ENCODE results near the gene GPR160.
"Not testable (repeated sequence)": the region's sequence is repeated elsewhere in the genome, so short reads cannot be mapped to it uniquely, and the experiment has no call there.

GPR160 gene

GRCh38 chr3:170037463-170038433 lies at the start of gene GPR160:
GPR160 (plus strand) TSS chr3:170037995; CDS start chr3:170083973, 45,978 bp downstream.
- DNase-seq = peak; percentile 79

- DNase-seq = no peak
Measured at GRCh38 chr3:169990431-169990830, 47.4 kb upstream of the GPR160 start.

GRCh38 chr3:169992156-169992555 lies 45.6 kb upstream of the GPR160 start:
- DNase-seq = no peak

GRCh38 chr3:169992781-169993180 lies 45.0 kb upstream of the GPR160 start:
- DNase-seq = no peak

GRCh38 chr3:169993761-169994160 lies 44.0 kb upstream of the GPR160 start:
- DNase-seq = no peak

GRCh38 chr3:169996063-169996462 lies 41.7 kb upstream of the GPR160 start:
- no peak for DNase-seq

- DNase-seq = no peak
Measured at GRCh38 chr3:169998668-169999131, 39.1 kb upstream of the GPR160 start.

- no peak for DNase-seq
Measured at GRCh38 chr3:169999433-169999832, 38.4 kb upstream of the GPR160 start.

- DNase-seq = no peak
Measured at GRCh38 chr3:170000051-170000450, 37.7 kb upstream of the GPR160 start.

GRCh38 chr3:170002231-170002630 lies 35.6 kb upstream of the GPR160 start:
- DNase-seq = no peak

- DNase-seq = no peak
Measured at GRCh38 chr3:170002879-170003278, 34.9 kb upstream of the GPR160 start.

GRCh38 chr3:170003881-170004356 lies 33.9 kb upstream of the GPR160 start:
- DNase-seq = no peak

GRCh38 chr3:170007031-170007663 lies 30.6 kb upstream of the GPR160 start:
- no peak for DNase-seq

- DNase-seq = no peak
Measured at GRCh38 chr3:170010498-170010897, 27.3 kb upstream of the GPR160 start.

GRCh38 chr3:170012683-170013400 lies 25.0 kb upstream of the GPR160 start:
- DNase-seq = no peak

GRCh38 chr3:170016057-170016456 lies 21.7 kb upstream of the GPR160 start:
- no peak for DNase-seq

- DNase-seq = not testable (repeated sequence)
Measured at GRCh38 chr3:170019306-170019705, 18.5 kb upstream of the GPR160 start.

GRCh38 chr3:170021083-170021482 lies 16.7 kb upstream of the GPR160 start:
- no peak for DNase-seq

- no peak for DNase-seq
Measured at GRCh38 chr3:170022336-170022735, 15.5 kb upstream of the GPR160 start.

GRCh38 chr3:170023165-170023564 lies 14.6 kb upstream of the GPR160 start:
- no peak for DNase-seq

- DNase-seq = no peak
Measured at GRCh38 chr3:170024581-170024980, 13.2 kb upstream of the GPR160 start.

GRCh38 chr3:170027233-170028102 lies 10.3 kb upstream of the GPR160 start:
- DNase-seq = no peak
